NCI-H146 treated with DMSO at 0.1 percent for 48 hours (cell line): ENCODE measurements around the gene ENO4.

Source experiments
- DNase-seq: peaks from one replicate; lab custom pipeline; 2025; ENCODE audit not compliant: unreplicated experiment; lab: John Stamatoyannopoulos, UW

ENO4 gene

GRCh38 chr10:116828116-116828515, 21.2 kb upstream of the ENO4 start:
- no peak for DNase-seq

- no peak for DNase-seq
Measured at GRCh38 chr10:116829711-116830110, 19.6 kb upstream of the ENO4 start.

GRCh38 chr10:116831086-116831485, 18.2 kb upstream of the ENO4 start:
- no peak for DNase-seq

GRCh38 chr10:116831790-116832189, 17.5 kb upstream of the ENO4 start:
- no peak for DNase-seq

GRCh38 chr10:116833986-116834985, 15.0 kb upstream of the ENO4 start:
- no peak for DNase-seq

- DNase-seq, result no peak
Measured at GRCh38 chr10:116835658-116836057, 13.6 kb upstream of the ENO4 start.

- DNase-seq, result peak; percentile 87
Measured at GRCh38 chr10:116836083-116836482, 13.2 kb upstream of the ENO4 start.

GRCh38 chr10:116836902-116837523, 12.3 kb upstream of the ENO4 start:
- peak; percentile 33 for DNase-seq

GRCh38 chr10:116838143-116838725, 11.1 kb upstream of the ENO4 start:
- no peak for DNase-seq

GRCh38 chr10:116840389-116841075, 8.8 kb upstream of the ENO4 start:
- DNase-seq, result no peak

GRCh38 chr10:116845823-116846222, 3.5 kb upstream of the ENO4 start:
- no peak for DNase-seq

- peak; percentile 3 for DNase-seq
Measured at GRCh38 chr10:116848032-116848943, 1.0 kb upstream of the ENO4 start.

GRCh38 chr10:116848944-116849247, 403 bp upstream of the ENO4 start:
- DNase-seq, result no peak

- no peak for DNase-seq
Measured at GRCh38 chr10:116850058-116850611, 836 bp downstream of the ENO4 start.

- DNase-seq, result no peak
Measured at GRCh38 chr10:116852246-116852645, 2.9 kb downstream of the ENO4 start.

- DNase-seq, result no peak
Measured at GRCh38 chr10:116853287-116853686, 4.0 kb downstream of the ENO4 start.

- no peak for DNase-seq
Measured at GRCh38 chr10:116853701-116854100, 4.4 kb downstream of the ENO4 start.

- no peak for DNase-seq
Measured at GRCh38 chr10:116857156-116857555, 7.9 kb downstream of the ENO4 start.

- DNase-seq, result no peak
Measured at GRCh38 chr10:116861796-116862195, 12.5 kb downstream of the ENO4 start.

GRCh38 chr10:116864436-116864835, 15.1 kb downstream of the ENO4 start:
- DNase-seq, result no peak
